OCI-LY3 (cell line): ENCODE results near the gene IRGC.
A peak's percentile ranks its signal among the peaks of the same experiment; 100 is the strongest.

ENCODE experiments used
- H2AFZ ChIP-seq: fragments of 200-600, 300-600 bp; shearing (Covaris generic); 2 replicates; pipeline ENCODE4 v1.6.0; 2014; ENCODE audit warnings: antibody characterized with exemption, low read depth, low read length
- H3K27ac ChIP-seq: fragments of 200-600, 300-600 bp; sonication (generic); 2 replicates; pipeline ENCODE4 v1.5.1; 2014; ENCODE audit warnings: mild to moderate bottlenecking, low read length, moderate library complexity, mixed read lengths
- H3K27me3 ChIP-seq: fragments of 200-600, 300-600 bp; sonication (generic); 2 replicates; pipeline ENCODE4 v1.6.1; 2014; ENCODE audit warnings: low read depth, low read length, mixed read lengths
- H3K36me3 ChIP-seq: fragments of 200-600, 300-600 bp; sonication (generic); replicated peaks from 2 replicates; pipeline ENCODE3; 2014; ENCODE audit warnings: low read depth, low read length, mixed read lengths
- H3K4me1 ChIP-seq: fragments of 300-600, 200-600 bp; sonication (generic); 2 replicates; pipeline ENCODE4 v1.6.1; 2014; ENCODE audit warnings: low read length, mixed read lengths
- H3K4me2 ChIP-seq: fragments of 200-600, 300-600 bp; sonication (generic); 2 replicates; pipeline ENCODE4 v1.6.1; 2014; ENCODE audit warnings: low read length, mixed read lengths
- H3K4me3 ChIP-seq: fragments of 300-600, 200-600 bp; sonication (generic); 2 replicates; pipeline ENCODE4 v1.5.1; 2014; ENCODE audit warnings: antibody characterized with exemption, mild to moderate bottlenecking, low read length, moderate library complexity
- H3K79me2 ChIP-seq: fragments of 300-600, 200-600 bp; shearing (Covaris generic); 2 replicates; pipeline ENCODE4 v1.6.1; 2014; ENCODE audit warnings: mild to moderate bottlenecking, low read length, mixed read lengths
- H3K9ac ChIP-seq: fragments of 300-600, 200-600 bp; shearing (Covaris generic); 2 replicates; pipeline ENCODE4 v1.6.0; 2014; ENCODE audit warnings: mild to moderate bottlenecking, low read length, moderate library complexity
- H3K9me3 ChIP-seq: fragments of 200-600, 300-600 bp; shearing (Covaris generic); 2 replicates; pipeline ENCODE4 v1.6.1; 2014; ENCODE audit warnings: low read length, mixed read lengths; ENCODE audit not compliant: insufficient read depth
- H4K20me1 ChIP-seq: fragments of 200-600, 300-600 bp; sonication (generic); 2 replicates; pipeline ENCODE4 v1.6.1; 2016; ENCODE audit warnings: low read length, mixed read lengths; ENCODE audit not compliant: insufficient read depth
- CTCF ChIP-seq: fragments of 200-600, 300-600 bp; sonication (generic); IDR thresholded peaks from 2 replicates; pipeline ENCODE4 v1.5.1; 2014; ENCODE audit warnings: antibody characterized with exemption, low read length, low read depth
- EZH2phosphoT487 ChIP-seq: fragments of 200-600 bp; shearing (Covaris generic); IDR thresholded peaks from 2 replicates; pipeline ENCODE4 v1.6.1; 2018; ENCODE audit warnings: antibody characterized with exemption, mixed run types, low read depth

IRGC gene

GRCh38 chr19:43752287-43752875 lies 36.5 kb downstream of the IRGC start:
- Histone ChIP-seq H2AFZ (no peak overlapping the region), H3K27ac (peak overlapping the region; percentile 95), H3K9me3 (no peaks in the 10 kb centered on the region), H3K27me3 (no peaks in the 10 kb centered on the region), H3K4me2 (peak overlapping the region; percentile 97), H3K4me3 (no peak overlapping the region), H3K36me3 (peaks cover 59% of the 10 kb centered on the region), H3K79me2 (peaks cover 34% of the 10 kb centered on the region), H3K9ac (no peak overlapping the region), H4K20me1 (no peaks in the 10 kb centered on the region), H3K4me1 (peaks cover 69% of the 10 kb centered on the region)
- TF ChIP-seq CTCF = no peak
- TF ChIP-seq EZH2phosphoT487 = no peak

- H3K36me3 ChIP-seq = peaks cover 51% of the 10 kb centered on the region
- TF ChIP-seq CTCF (no peak), EZH2phosphoT487 (no peak)
- H3K4me1 ChIP-seq = peaks cover 68% of the 10 kb centered on the region
- H4K20me1 ChIP-seq = no peaks in the 10 kb centered on the region
- peak overlapping the region; percentile 95 for H3K27ac ChIP-seq
- H3K9ac ChIP-seq = peak overlapping the region; percentile 100
- H3K27me3 ChIP-seq = no peaks in the 10 kb centered on the region
- H3K4me2 ChIP-seq = peak overlapping the region; percentile 97
- H3K9me3 ChIP-seq = no peaks in the 10 kb centered on the region
- peaks cover 34% of the 10 kb centered on the region for H3K79me2 ChIP-seq
- no peak overlapping the region for H2AFZ ChIP-seq
- H3K4me3 ChIP-seq = peak overlapping the region; percentile 86
Measured at GRCh38 chr19:43754253-43754502, 38.3 kb downstream of the IRGC start.

- H3K4me1 ChIP-seq = peaks cover 68% of the 10 kb centered on the region
- H3K4me2 ChIP-seq = peak within 1 kb of the TSS; percentile 97
- H3K9me3 ChIP-seq = no peaks in the 10 kb centered on the region
- H2AFZ ChIP-seq = no peak within 1 kb of the TSS
- H3K27me3 ChIP-seq = no peaks in the 10 kb centered on the region
- H3K9ac ChIP-seq = peak within 1 kb of the TSS; percentile 100
- peaks cover 46% of the 10 kb centered on the region for H3K36me3 ChIP-seq
- H4K20me1 ChIP-seq = no peaks in the 10 kb centered on the region
- peaks cover 34% of the 10 kb centered on the region for H3K79me2 ChIP-seq
- peak within 1 kb of the TSS; percentile 95 for H3K27ac ChIP-seq
- H3K4me3 ChIP-seq = peak within 1 kb of the TSS; percentile 86
- TF ChIP-seq CTCF (no peak), EZH2phosphoT487 (no peak)
Measured at GRCh38 chr19:43754503-43755255, 38.8 kb downstream of the IRGC start, which contains the start of gene SMG9. TSS of gene SMG9 (minus strand) at chr19:43754962. CDS start at chr19:43750741, 4,221 bp downstream.

GRCh38 chr19:43755256-43755801 lies 39.5 kb downstream of the IRGC start:
- Histone ChIP-seq H3K79me2 (peaks cover 34% of the 10 kb centered on the region), H3K36me3 (peaks cover 39% of the 10 kb centered on the region), H3K4me1 (peaks cover 65% of the 10 kb centered on the region), H3K9me3 (no peaks in the 10 kb centered on the region), H4K20me1 (no peaks in the 10 kb centered on the region), H3K27me3 (no peaks in the 10 kb centered on the region), H3K4me2 (peak overlapping the region; percentile 97), H2AFZ (no peak overlapping the region), H3K4me3 (peak overlapping the region; percentile 86), H3K9ac (peak overlapping the region; percentile 100), H3K27ac (peak overlapping the region; percentile 95)
- no peak for TF ChIP-seq EZH2phosphoT487
- TF ChIP-seq CTCF = no peak
